ENCODE measurements around the gene DNER.

DNER gene

GRCh38 chr2:229571243-229571642 is 143.1 kb downstream of the DNER start:
- H3K4me3 ChIP-seq (ENCODE audit: low read depth, low read length), result no peak overlapping the region
- no peak for TF ChIP-seq CTCF (IDR thresholded peaks at IDR 0.05; ENCODE audit: low read depth, low read length)

- no peak overlapping the region for H3K4me3 ChIP-seq (ENCODE audit: low read depth, low read length)
- TF ChIP-seq CTCF (IDR thresholded peaks at IDR 0.05; ENCODE audit: low read depth, low read length), result no peak
Measured at GRCh38 chr2:229566370-229566769, 148.0 kb downstream of the DNER start.

- no peak overlapping the region for H3K4me3 ChIP-seq (ENCODE audit: low read depth, low read length)
- TF ChIP-seq CTCF (IDR thresholded peaks at IDR 0.05; ENCODE audit: low read depth, low read length), result no peak
Measured at GRCh38 chr2:229564300-229564907, 150.0 kb downstream of the DNER start.

GRCh38 chr2:229563388-229563787 is 151.0 kb downstream of the DNER start:
- no peak overlapping the region for H3K4me3 ChIP-seq (ENCODE audit: low read depth, low read length)
- TF ChIP-seq CTCF (IDR thresholded peaks at IDR 0.05; ENCODE audit: low read depth, low read length), result no peak

- TF ChIP-seq CTCF (IDR thresholded peaks at IDR 0.05; ENCODE audit: low read depth, low read length), result no peak
- H3K4me3 ChIP-seq (ENCODE audit: low read depth, low read length), result no peak overlapping the region
Measured at GRCh38 chr2:229562472-229563127, 151.8 kb downstream of the DNER start.

- TF ChIP-seq CTCF (IDR thresholded peaks at IDR 0.05; ENCODE audit: low read depth, low read length), result no peak
- no peak overlapping the region for H3K4me3 ChIP-seq (ENCODE audit: low read depth, low read length)
Measured at GRCh38 chr2:229559986-229560385, 154.4 kb downstream of the DNER start.

- no peak for TF ChIP-seq CTCF (IDR thresholded peaks at IDR 0.05; ENCODE audit: low read depth, low read length)
- no peak overlapping the region for H3K4me3 ChIP-seq (ENCODE audit: low read depth, low read length)
Measured at GRCh38 chr2:229553091-229553490, 161.3 kb downstream of the DNER start.

All from WI38 (cell line).